ENCODE measurements around the gene WASHC4. TPM values are rescaled to one million over a fixed set of nuclear protein-coding genes. Genes with fewer than 3 reads are reported as not detected.
"Not testable (repeated sequence)": the region's sequence is repeated elsewhere in the genome, so short reads cannot be mapped to it uniquely, and the experiment has no call there.

WASHC4 gene
- total RNA-seq, 1 donor from 2014 or later, result 52.8 TPM

- intact Hi-C loops (cut with micrococcal nuclease), result no loop called here
Measured at GRCh38 chr12:105089817-105090216, 17.7 kb upstream of the WASHC4 start.

- intact Hi-C loops (cut with micrococcal nuclease), result no loop called here
Measured at GRCh38 chr12:105090361-105090760, 17.2 kb upstream of the WASHC4 start.

GRCh38 chr12:105091476-105092206, 15.9 kb upstream of the WASHC4 start:
- intact Hi-C loops (cut with micrococcal nuclease), result no loop called here

- intact Hi-C loops (cut with micrococcal nuclease), result no loop called here
Measured at GRCh38 chr12:105092336-105092735, 15.2 kb upstream of the WASHC4 start.

GRCh38 chr12:105095338-105095737, 12.2 kb upstream of the WASHC4 start:
- intact Hi-C loops (cut with micrococcal nuclease), result not testable (repeated sequence)

- intact Hi-C loops (cut with micrococcal nuclease), result no loop called here
Measured at GRCh38 chr12:105099356-105099755, 8.2 kb upstream of the WASHC4 start.

GRCh38 chr12:105100207-105100985, 7.1 kb upstream of the WASHC4 start:
- intact Hi-C loops (cut with micrococcal nuclease), result no loop called here

- intact Hi-C loops (cut with micrococcal nuclease), result no loop called here
Measured at GRCh38 chr12:105100998-105101397, 6.5 kb upstream of the WASHC4 start.

- intact Hi-C loops (cut with micrococcal nuclease), result no loop called here
Measured at GRCh38 chr12:105102673-105103072, 4.9 kb upstream of the WASHC4 start.

GRCh38 chr12:105104762-105105161, 2.8 kb upstream of the WASHC4 start:
- intact Hi-C loops (cut with micrococcal nuclease), result loop anchor here (5.0 kb wide), 2 partner anchors 722 to 1262 kb away; partner anchors contain the start of gene NT5DC3

- intact Hi-C loops (cut with micrococcal nuclease), result loop anchor here (1.0 to 5.0 kb wide), 16 partner anchors 22 to 1668 kb away; partner anchors contain the start of genes ALDH1L2, C12orf75, EID3 and HCFC2
Measured at GRCh38 chr12:105106621-105107020, 910 bp upstream of the WASHC4 start.

- intact Hi-C loops (cut with micrococcal nuclease), result loop anchor here (1.0 to 5.0 kb wide), 16 partner anchors 23 to 1667 kb away; partner anchors contain the start of genes ALDH1L2, C12orf75, EID3 and HCFC2
Measured at GRCh38 chr12:105107171-105107493, 399 bp upstream of the WASHC4 start.

- intact Hi-C loops (cut with micrococcal nuclease), result loop anchor here (2.0 to 5.0 kb wide), 4 partner anchors 653 to 1267 kb away; partner anchors contain the start of genes CHST11, NT5DC3 and TDG
Measured at GRCh38 chr12:105109465-105110212, 2.1 kb downstream of the WASHC4 start.

GRCh38 chr12:105110851-105111250, 3.3 kb downstream of the WASHC4 start:
- intact Hi-C loops (cut with micrococcal nuclease), result no loop called here

- intact Hi-C loops (cut with micrococcal nuclease), result no loop called here
Measured at GRCh38 chr12:105113094-105113493, 5.6 kb downstream of the WASHC4 start.

- intact Hi-C loops (cut with micrococcal nuclease), result no loop called here
Measured at GRCh38 chr12:105116969-105117368, 9.4 kb downstream of the WASHC4 start.

GRCh38 chr12:105120551-105120950, 13.0 kb downstream of the WASHC4 start:
- intact Hi-C loops (cut with micrococcal nuclease), result no loop called here

GRCh38 chr12:105138248-105138647, 30.7 kb downstream of the WASHC4 start:
- intact Hi-C loops (cut with micrococcal nuclease), result no loop called here

- intact Hi-C loops (cut with micrococcal nuclease), result no loop called here
Measured at GRCh38 chr12:105141320-105141922, 33.9 kb downstream of the WASHC4 start.

- intact Hi-C loops (cut with micrococcal nuclease), result no loop called here
Measured at GRCh38 chr12:105142259-105142658, 34.7 kb downstream of the WASHC4 start.

- intact Hi-C loops (cut with micrococcal nuclease), result no loop called here
Measured at GRCh38 chr12:105156260-105156659, 48.7 kb downstream of the WASHC4 start.

All from T-helper 1 cell treated with Interleukin-12 subunit alpha and Interleukin-12 subunit beta and Interleukin-4 antibody, amounts not matched to agents 30 ng/mL and 1 ng/mL, for 36 hours (primary cell).